ENCODE results near the gene ZNF883. TPM values are rescaled to one million over a fixed set of nuclear protein-coding genes. Genes with fewer than 3 reads are reported as not detected.

Gene ZNF883
- total and polyA plus RNA-seq, 7 donors: 0.34 to 1.4 (median 0.56) TPM; not detected in 1

- H3K4me1 ChIP-seq: no peaks in the 10 kb centered on the region
- no peak overlapping the region for H3K4me3 ChIP-seq
- H3K27ac ChIP-seq: no peak overlapping the region
- ATAC-seq: no peak
- intact Hi-C loops (cut with DNase I): no loop called here
- H3K9me3 ChIP-seq: no peaks in the 10 kb centered on the region
- DNase-seq: no peak
- no peaks in the 10 kb centered on the region for H3K36me3 ChIP-seq (ENCODE audit: insufficient read depth in 1 of 2, low read depth in 1 of 2)
- TF ChIP-seq, protein P1, sequence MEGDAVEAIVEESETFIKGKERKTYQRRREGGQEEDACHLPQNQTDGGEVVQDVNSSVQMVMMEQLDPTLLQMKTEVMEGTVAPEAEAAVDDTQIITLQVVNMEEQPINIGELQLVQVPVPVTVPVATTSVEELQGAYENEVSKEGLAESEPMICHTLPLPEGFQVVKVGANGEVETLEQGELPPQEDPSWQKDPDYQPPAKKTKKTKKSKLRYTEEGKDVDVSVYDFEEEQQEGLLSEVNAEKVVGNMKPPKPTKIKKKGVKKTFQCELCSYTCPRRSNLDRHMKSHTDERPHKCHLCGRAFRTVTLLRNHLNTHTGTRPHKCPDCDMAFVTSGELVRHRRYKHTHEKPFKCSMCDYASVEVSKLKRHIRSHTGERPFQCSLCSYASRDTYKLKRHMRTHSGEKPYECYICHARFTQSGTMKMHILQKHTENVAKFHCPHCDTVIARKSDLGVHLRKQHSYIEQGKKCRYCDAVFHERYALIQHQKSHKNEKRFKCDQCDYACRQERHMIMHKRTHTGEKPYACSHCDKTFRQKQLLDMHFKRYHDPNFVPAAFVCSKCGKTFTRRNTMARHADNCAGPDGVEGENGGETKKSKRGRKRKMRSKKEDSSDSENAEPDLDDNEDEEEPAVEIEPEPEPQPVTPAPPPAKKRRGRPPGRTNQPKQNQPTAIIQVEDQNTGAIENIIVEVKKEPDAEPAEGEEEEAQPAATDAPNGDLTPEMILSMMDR (IDR thresholded peaks at IDR 0.05): no peak
- H3K27me3 ChIP-seq (ENCODE audit: insufficient read depth in 3 of 3, low read length in 2 of 3): peaks cover 0 to 3% (median 0%) of the 10 kb centered on the region in 3 donors
- 45 to 75% (median 65%) methylated on average over 2 of the region's 2 CpGs for WGBS, 3 donors
Observed at GRCh38 chr9:112914524-112914923, 97.5 kb downstream of the ZNF883 start.

GRCh38 chr9:112913326-112913725 lies 98.7 kb downstream of the ZNF883 start:
- WGBS, 3 donors: 85 to 91% (median 88%) methylated on average over 4 of the region's 4 CpGs
- no peak for ATAC-seq

DNA sequence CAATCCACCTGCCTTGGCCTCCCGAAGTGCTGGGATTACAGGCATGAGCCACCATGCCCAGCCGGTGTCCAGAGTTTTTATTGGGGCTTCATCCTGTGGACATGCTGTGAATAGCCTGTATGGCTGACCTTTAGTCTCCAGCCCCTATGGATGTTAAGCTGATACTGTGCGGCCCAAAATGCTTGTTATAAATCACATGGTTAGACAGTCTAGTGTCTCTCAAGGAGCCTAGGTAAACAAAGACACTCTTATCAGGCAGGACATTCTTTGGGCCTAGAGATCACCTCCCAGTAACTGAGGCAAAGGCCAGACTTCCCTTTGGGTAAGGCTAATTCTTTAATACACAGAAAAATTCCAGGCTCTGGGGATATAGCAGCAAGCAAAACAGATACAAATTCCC lies 99.4 kb downstream of the ZNF883 start:
- Histone ChIP-seq H3K36me3 (ENCODE audit: insufficient read depth in 1 of 2, low read depth in 1 of 2) (no peaks in the 10 kb centered on the region), H3K4me1 (no peaks in the 10 kb centered on the region), H3K27me3 (ENCODE audit: insufficient read depth in 3 of 3, low read length in 2 of 3) (peaks cover 0 to 2% (median 0%) of the 10 kb centered on the region in 3 donors), H3K9me3 (no peaks in the 10 kb centered on the region), H3K4me3 (no peak overlapping the region), H3K27ac (no peak overlapping the region)
- intact Hi-C loops (cut with DNase I): no loop called here
- no peak for ATAC-seq
- 87 to 91% (median 90%) methylated on average over 3 of the region's 3 CpGs for WGBS, 3 donors
- DNase-seq: no peak
- TF ChIP-seq, protein P1 (IDR thresholded peaks at IDR 0.05): no peak

More at GRCh38 chr9:112913326-112913725, 98.7 kb downstream of the ZNF883 start:
- H3K4me1 ChIP-seq: no peaks in the 10 kb centered on the region
- H3K27ac ChIP-seq: no peak overlapping the region
- no peaks in the 10 kb centered on the region for H3K9me3 ChIP-seq
- TF ChIP-seq, protein P1 (IDR thresholded peaks at IDR 0.05): no peak
- H3K27me3 ChIP-seq (ENCODE audit: insufficient read depth in 3 of 3, low read length in 2 of 3): peaks cover 0 to 3% (median 2%) of the 10 kb centered on the region in 3 donors
- intact Hi-C loops (cut with DNase I): no loop called here
- DNase-seq: no peak
- no peak overlapping the region for H3K4me3 ChIP-seq
- no peaks in the 10 kb centered on the region for H3K36me3 ChIP-seq (ENCODE audit: insufficient read depth in 1 of 2, low read depth in 1 of 2)

DNA sequence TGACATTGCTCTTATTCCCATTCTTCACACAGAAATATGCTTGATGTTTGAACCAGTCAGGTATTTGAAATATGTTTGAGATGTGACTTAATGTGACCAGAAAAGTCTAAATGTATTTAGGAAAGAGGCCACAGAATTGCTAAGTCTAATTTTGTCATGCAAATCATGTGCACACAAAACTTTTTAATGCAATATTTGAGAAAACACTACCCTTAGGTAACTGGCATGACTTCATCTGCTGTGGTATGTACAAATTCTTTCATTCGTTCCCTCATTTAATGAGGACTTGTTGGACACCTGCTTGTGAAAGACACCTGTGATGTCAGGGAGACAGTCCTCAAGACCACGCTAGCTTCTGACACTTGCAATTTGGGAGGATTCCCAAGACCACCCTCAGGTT lies 100.3 kb downstream of the ZNF883 start:
- H3K27me3 ChIP-seq (ENCODE audit: insufficient read depth in 3 of 3, low read length in 2 of 3): peaks cover 0 to 2% (median 0%) of the 10 kb centered on the region in 3 donors
- no peaks in the 10 kb centered on the region for H3K4me1 ChIP-seq
- no peaks in the 10 kb centered on the region for H3K36me3 ChIP-seq (ENCODE audit: insufficient read depth in 1 of 2, low read depth in 1 of 2)
- ATAC-seq (no peak), DNase-seq (no peak)
- H3K27ac ChIP-seq: no peak overlapping the region
- intact Hi-C loops (cut with DNase I): no loop called here
- H3K4me3 ChIP-seq: no peak overlapping the region
- WGBS, 3 donors: 57 to 74% (median 67%) methylated on average over 2 of the region's 2 CpGs
- TF ChIP-seq, protein P1 (IDR thresholded peaks at IDR 0.05): no peak
- H3K9me3 ChIP-seq: no peaks in the 10 kb centered on the region

Other genes starting within 250 kb of the ZNF883 start
- not detected for gene SLC46A2, start 121.3 kb downstream of the ZNF883 start, total RNA-seq
- gene SLC46A2, start 121.3 kb downstream of the ZNF883 start, polyA plus RNA-seq: under 1 TPM in 1 of 3 donors, not detected in 2; 0.01 TPM
- gene ZFP37, start 44.5 kb upstream of the ZNF883 start, total RNA-seq: 1 to 10 TPM in 3 of 4 donors, under 1 TPM in 1; 0.54 to 1.6 (median 1.5) TPM
- gene ZFP37, start 44.5 kb upstream of the ZNF883 start, polyA plus RNA-seq: 1 to 10 TPM in 2 of 3 donors, under 1 TPM in 1; 0.77 to 1.2 (median 1.0) TPM
- gene SLC31A2, start 138.8 kb upstream of the ZNF883 start, total RNA-seq: 10 to 100 TPM in 3 of 4 donors, 1 to 10 TPM in 1; 10.0 to 21.5 (median 16.2) TPM
- gene SLC31A2, start 138.8 kb upstream of the ZNF883 start, polyA plus RNA-seq: 10 to 100 TPM; 11.5 to 35.4 (median 31.7) TPM
- 10 to 100 TPM; 13.6 to 18.4 (median 17.9) TPM for gene FKBP15, start 209.1 kb upstream of the ZNF883 start, total RNA-seq
- 10 to 100 TPM; 10.5 to 15.8 (median 11.0) TPM for gene FKBP15, start 209.1 kb upstream of the ZNF883 start, polyA plus RNA-seq
- 1 to 10 TPM; 4.1 to 6.7 (median 4.8) TPM for gene SLC31A1, start 209.4 kb upstream of the ZNF883 start, total RNA-seq
- 10 to 100 TPM in 1 of 3 donors, 1 to 10 TPM in 2; 3.3 to 10.2 (median 9.5) TPM for gene SLC31A1, start 209.4 kb upstream of the ZNF883 start, polyA plus RNA-seq